Hepatic stellate cell (primary cell): ENCODE measurements around the gene REXO1.
"Not testable (repeated sequence)": the region's sequence is repeated elsewhere in the genome, so short reads cannot be mapped to it uniquely, and the experiment has no call there.

Experiments used
- DNase-seq: peaks from one replicate; pipeline ENCODE4 v3.0.0; 2011; ENCODE audit warnings: low spot score

The REXO1 gene, protein sequence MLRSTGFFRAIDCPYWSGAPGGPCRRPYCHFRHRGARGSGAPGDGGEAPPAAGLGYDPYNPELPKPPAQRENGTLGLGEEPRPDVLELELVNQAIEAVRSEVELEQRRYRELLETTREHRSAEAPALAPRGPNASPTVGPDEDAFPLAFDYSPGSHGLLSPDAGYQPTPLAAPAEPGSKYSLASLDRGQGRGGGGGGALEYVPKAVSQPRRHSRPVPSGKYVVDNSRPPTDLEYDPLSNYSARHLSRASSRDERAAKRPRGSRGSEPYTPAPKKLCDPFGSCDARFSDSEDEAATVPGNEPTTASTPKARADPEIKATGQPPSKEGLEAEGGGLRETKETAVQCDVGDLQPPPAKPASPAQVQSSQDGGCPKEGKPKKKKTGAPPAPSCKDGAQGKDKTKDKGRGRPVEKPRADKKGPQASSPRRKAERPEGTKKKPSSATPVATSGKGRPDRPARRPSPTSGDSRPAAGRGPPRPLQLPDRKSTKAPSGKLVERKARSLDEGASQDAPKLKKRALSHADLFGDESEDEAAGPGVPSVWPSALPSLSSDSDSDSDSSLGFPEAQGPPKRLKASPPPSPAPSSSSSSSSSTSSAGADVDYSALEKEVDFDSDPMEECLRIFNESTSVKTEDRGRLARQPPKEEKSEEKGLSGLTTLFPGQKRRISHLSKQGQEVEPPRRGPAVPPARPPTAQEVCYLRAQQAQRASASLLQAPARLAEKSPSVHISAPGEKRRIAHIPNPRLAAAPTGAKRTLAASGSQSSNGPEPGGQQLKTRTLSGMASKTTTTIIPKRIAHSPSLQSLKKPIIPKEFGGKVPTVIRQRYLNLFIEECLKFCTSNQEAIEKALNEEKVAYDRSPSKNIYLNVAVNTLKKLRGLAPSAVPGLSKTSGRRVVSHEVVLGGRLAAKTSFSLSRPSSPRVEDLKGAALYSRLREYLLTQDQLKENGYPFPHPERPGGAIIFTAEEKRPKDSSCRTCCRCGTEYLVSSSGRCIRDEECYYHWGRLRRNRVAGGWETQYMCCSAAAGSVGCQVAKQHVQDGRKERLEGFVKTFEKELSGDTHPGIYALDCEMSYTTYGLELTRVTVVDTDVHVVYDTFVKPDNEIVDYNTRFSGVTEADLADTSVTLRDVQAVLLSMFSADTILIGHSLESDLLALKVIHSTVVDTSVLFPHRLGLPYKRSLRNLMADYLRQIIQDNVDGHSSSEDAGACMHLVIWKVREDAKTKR

DNA sequence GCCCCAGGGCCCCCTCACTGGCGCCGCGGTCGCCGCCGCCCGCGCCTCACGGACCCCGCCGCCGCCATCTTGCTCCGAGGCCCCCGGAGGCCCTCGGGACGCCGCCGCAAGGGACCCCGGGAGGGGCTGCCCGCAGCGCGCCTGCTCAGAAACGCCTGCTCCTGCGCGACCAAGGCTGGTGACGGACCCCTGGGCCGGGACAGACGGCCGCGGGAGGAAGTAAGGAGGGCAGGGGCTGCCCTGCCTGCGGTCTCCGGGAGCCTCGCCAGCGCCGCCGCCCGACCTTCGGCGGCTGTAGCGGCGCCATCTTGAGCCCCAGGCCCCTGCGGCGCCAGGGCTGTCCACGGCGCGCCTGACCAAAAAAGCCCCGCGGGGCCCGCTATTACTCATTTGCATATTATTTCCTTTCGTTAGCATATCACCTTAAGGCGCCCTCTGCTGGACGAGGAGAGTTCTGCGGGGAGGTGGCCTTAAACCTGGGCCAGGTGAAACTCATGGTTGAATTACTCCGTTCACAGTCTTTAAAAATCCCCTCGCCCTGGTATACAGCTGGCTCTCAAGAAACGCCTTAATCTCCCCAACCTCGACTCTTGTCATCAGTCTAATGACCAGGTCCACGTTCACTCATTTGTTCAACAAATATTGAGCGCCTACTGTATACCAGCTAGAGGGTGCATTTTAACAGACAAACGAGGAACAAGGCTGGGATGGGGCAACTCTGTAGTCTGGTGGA, at the start of gene REXO1:
TSS of gene REXO1 (minus strand) at position 85 of the 733 bp plus-strand sequence. CDS start 125 bp downstream, outside the sequence.
- peak; percentile 91 for DNase-seq

- DNase-seq, result no peak
These were observed 48.2 kb upstream of the REXO1 start for GRCh38 chr19:1896508-1896907.

- DNase-seq, result no peak
These were observed 45.5 kb upstream of the REXO1 start for GRCh38 chr19:1893791-1894190.

DNA sequence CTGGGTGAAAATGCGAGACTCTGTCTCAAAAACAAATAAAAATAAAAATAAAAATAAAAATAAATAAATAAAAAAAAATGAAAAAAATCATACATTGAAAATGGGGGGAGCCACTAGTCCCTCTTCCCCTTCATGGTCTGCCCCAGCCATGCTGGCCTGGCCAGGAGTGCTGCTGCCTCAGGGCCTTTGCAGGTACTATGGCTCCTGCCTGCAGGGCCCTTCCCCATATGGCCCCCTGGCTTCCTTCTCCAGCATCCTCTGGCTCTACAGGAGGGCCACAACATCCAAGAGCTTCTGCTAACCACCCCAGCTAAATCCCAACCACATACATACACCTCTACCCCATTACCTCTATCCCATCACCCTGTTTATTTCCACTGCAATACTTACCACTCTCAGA, 41.6 kb upstream of the REXO1 start:
- no peak for DNase-seq

DNA sequence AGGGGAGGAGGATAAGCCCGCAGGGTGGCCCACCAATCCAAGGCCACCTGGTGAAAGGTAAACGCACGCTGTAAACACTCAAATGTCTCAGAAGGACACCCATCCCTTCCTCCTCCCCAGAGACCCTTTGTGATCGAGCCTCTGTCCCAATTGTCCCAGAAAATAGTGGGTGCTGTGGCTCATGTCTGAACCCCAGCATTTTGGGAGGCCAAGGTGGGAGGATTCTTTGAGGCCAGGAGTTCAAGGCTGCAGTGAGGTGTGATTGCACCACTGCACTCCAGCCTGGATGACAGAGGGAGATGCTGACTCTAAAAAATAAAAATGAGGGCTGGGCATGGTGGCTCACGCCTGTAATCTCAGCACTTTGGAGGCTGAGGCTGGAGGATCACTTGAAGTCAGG, 40.1 kb upstream of the REXO1 start:
- DNase-seq, result no peak

- DNase-seq, result not testable (repeated sequence)
These were observed 38.1 kb upstream of the REXO1 start for GRCh38 chr19:1886360-1886759.

GRCh38 chr19:1885398-1886119, 37.3 kb upstream of the REXO1 start, which contains the start of gene ABHD17A:
Gene ABHD17A, minus strand, starts transcription at chr19:1885496. Its CDS starts 3,930 bp downstream, at chr19:1881566.
- peak; percentile 94 for DNase-seq

DNA sequence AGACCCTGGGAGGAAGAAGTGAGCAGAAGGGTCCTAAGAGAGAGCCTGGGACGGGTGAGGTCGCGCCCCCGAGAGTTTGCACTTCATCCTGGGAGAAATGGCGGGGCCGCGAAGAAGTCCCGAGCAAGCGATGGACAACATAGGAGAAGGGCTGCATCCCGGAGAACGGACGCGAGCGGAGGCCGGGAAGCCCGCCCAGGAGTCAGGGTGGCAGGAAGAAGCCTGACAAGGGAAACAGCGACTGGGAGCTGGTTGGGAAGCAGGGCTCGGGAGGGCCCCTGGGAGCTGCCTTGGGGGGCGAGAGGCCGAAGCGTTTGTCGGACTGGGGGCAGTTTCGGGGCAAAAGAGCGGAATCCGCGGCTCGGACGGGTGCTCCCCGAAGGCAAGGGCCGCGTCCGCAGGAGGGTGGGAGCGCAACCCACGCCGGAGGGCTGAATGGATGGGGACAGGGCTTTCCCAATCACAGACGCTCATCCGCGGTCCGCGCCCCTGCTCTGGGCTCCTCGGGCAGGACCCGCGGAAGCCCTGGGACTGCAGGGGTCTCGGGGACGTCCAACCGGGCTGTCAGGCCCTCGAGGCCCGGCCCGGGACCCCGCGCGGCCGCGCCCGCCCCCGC, 36.5 kb upstream of the REXO1 start:
- DNase-seq, result peak; percentile 58

DNA sequence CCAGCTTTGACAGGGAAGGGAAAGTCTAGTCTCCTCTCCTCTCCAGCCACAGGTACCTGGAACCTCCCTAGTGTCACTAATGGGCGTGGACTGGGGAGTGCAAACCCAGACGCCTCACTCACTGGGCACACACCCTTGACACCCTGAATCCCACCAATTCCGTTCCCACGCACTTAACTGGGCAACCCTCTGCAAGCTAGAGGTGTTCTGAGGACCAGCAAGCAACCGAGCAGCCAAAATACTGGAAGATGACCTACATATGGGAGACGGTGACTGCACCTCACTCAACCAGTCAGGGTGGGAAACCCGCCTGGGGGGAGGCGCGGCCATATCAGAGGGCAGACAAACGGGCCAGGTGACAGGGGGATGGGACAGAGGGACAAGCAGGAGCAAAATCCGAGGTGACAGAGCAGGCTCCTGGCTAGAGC, 36.0 kb upstream of the REXO1 start:
- DNase-seq, result no peak

GRCh38 chr19:1883784-1884183, 35.5 kb upstream of the REXO1 start:
- no peak for DNase-seq

DNA sequence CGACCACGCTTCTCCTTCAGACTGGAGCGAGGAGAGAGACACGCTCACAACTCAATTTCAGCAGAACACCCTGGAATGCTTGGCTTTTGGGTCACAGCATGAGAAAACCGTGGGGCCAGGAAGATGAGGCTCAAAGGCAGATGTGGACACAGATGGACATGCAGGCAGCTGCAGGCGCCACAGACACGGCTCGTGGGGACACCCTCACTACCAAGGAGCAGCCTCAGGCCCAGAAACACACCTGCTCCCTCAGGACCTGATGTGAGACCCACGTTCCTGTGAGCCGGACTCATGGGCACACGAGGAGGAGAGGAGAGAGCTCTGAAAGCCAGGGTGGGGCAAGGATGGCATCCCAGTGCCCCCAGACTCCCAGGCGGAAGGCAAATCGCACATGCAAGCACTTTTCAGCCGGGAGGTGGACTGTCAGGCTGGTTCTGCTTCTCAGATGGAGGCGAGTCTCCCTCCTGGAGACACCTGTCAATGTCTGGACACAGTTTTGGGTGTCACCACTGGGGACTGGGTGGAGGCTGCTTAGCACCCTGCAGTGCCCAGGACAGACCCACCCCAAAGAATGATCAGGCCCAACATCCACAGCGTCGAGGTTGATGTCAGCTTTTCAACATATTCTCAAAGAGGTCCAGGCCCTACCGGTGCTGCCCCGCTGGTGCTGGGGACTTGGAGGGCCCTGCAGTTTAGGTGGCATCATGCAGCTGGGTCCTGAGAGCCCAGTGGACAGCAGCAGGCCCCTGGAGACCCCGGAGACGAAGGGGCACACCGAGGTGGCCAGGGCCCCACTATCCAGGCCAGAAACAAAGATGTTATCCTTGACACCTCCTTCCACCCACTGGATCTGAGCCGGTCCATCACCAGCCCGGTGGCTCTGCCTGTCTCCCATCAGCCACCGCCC, 34.8 kb upstream of the REXO1 start:
- DNase-seq, result no peak

GRCh38 chr19:1882089-1882785, 34.0 kb upstream of the REXO1 start:
- no peak for DNase-seq

DNA sequence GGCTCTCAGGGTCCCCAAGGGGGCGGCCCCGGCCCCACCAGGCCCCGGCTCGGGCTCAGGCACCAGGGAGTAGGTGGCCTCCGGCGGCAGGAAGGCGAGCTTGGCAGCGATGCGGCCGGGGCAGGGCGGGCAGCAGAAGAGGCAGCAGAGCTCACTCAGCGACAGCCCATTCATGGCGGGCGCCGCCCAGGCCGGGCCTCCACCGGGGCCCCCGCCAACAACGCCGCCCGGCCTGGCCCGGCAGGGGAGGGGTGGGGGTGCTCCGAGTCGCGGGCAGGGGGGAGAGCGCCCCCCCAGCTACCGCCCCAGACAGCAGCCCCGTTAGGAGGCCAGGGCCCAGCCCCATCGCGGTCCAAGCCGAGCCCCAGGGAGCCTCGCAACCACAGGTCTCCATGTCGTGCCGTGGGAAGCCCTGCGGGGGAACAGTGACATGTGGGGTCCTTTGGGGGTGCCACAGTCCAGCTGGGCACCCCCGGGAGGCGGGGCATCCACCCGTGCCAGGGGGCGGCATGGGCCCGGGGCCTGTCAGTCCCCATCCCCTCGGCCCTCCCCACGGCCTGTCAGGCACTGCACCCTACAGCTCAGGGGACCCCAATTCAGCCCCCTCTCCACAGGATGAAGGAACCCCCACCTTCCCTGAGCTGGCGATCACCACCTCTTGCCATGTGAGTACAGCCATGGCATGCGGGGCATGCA, 33.3 kb upstream of the REXO1 start:
- not testable (repeated sequence) for DNase-seq

DNA sequence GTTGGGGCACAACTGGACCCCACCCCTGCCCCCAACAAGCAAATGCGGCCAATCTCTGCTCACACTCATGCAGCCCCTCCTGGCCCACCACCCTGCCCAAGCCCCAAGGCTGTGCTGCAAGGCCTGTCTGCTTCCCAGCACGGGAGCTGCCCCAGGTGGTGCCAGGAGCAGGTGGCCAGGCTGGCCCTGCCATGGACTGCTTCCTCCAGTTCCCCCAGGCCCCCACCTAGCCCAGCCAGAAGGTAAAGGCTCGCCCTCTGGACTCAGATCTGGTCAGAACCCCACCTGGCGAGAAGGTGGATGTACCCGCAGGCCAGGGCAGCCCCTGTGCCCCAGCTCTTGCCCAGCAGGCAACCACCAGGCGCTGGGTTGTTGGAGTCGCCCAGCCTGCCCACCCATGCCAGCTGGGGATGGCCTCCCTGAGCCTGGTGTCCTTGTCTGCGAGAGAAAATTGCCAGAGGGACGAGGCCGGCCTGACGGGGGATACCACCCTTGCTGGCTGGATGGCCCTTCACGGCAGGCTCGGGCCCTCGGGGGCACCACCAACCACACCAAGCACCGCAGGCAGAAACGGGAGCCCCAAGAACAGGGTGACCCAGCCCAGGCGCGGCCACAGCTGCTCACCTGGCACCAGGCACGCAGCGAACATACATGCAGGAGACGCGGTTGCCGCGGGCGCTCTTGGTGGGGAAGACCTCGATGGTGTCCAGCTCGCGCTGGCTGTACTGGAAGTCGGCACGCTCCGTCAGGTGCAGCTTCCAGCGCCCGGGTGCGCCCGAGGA, 32.5 kb upstream of the REXO1 start:
- no peak for DNase-seq

- DNase-seq, result not testable (repeated sequence)
These were observed 31.7 kb upstream of the REXO1 start for GRCh38 chr19:1879982-1880381.

- not testable (repeated sequence) for DNase-seq
These were observed 30.3 kb upstream of the REXO1 start for GRCh38 chr19:1878583-1878982.

- DNase-seq, result not testable (repeated sequence)
These were observed 29.0 kb upstream of the REXO1 start for GRCh38 chr19:1877280-1877660.
